Fibroblast of pulmonary artery (primary cell): Measurements from ENCODE around the gene KHDRBS2.

Source experiments
- DNase-seq: peaks from one replicate; pipeline ENCODE4 v3.0.0-alpha.2; 2010; ENCODE audit warnings: low read depth
- H3K4me3 ChIP-seq: replicated peaks from 2 replicates; pipeline ENCODE4 v1.5.1; 2011; ENCODE audit warnings: low read depth, mild to moderate bottlenecking, control low read depth, low read length, moderate library complexity
- TF ChIP-seq, protein P1 (sequence below): IDR thresholded peaks from 2 replicates; pipeline ENCODE4 v1.5.1; 2011; ENCODE audit warnings: mild to moderate bottlenecking, control low read depth, low read length, inconsistent platforms; ENCODE audit errors: missing control alignments

Gene KHDRBS2

DNA sequence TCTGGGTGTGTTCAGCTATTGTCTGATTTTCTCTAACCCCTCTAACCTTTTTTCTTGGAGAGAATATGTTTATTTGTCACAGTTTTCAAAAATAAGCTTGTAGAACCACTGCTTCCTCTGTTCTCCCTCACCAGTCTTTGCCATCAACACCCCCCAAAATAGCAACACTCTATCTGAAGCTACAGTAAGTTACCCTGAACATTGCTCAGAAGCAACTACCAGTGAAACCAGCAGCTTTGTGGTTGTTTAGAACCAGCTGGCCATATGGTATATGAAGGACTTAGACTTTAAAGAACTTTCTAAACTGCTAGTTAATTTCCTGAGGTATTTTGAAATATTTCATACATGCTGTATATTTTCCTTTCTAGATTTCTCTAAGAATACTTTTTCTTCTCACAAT lies 242.9 kb downstream of the KHDRBS2 start:
- DNase-seq: no peak
- no peak overlapping the region for H3K4me3 ChIP-seq
- TF ChIP-seq, protein P1, sequence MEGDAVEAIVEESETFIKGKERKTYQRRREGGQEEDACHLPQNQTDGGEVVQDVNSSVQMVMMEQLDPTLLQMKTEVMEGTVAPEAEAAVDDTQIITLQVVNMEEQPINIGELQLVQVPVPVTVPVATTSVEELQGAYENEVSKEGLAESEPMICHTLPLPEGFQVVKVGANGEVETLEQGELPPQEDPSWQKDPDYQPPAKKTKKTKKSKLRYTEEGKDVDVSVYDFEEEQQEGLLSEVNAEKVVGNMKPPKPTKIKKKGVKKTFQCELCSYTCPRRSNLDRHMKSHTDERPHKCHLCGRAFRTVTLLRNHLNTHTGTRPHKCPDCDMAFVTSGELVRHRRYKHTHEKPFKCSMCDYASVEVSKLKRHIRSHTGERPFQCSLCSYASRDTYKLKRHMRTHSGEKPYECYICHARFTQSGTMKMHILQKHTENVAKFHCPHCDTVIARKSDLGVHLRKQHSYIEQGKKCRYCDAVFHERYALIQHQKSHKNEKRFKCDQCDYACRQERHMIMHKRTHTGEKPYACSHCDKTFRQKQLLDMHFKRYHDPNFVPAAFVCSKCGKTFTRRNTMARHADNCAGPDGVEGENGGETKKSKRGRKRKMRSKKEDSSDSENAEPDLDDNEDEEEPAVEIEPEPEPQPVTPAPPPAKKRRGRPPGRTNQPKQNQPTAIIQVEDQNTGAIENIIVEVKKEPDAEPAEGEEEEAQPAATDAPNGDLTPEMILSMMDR: no peak

DNA sequence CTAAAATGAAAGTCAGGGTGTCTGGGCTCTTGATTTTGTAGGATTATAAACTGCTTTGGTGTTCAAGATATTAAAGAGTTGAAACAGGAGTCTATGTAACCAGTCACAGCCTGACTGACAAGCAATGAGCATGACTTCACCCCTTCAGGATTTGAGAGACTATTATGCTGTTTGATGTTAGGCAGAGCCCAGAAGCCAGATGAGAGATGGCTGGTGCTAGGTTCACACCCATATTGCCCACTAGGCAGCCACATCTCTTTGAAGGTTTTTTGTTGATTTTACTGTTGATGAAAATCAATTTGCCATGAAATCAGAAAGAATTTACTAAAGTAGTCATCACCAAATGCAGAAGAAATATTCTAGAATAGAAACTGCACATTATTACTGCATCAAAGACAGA lies 243.6 kb downstream of the KHDRBS2 start:
- TF ChIP-seq, protein P1: no peak
- DNase-seq: no peak
- no peak overlapping the region for H3K4me3 ChIP-seq

DNA sequence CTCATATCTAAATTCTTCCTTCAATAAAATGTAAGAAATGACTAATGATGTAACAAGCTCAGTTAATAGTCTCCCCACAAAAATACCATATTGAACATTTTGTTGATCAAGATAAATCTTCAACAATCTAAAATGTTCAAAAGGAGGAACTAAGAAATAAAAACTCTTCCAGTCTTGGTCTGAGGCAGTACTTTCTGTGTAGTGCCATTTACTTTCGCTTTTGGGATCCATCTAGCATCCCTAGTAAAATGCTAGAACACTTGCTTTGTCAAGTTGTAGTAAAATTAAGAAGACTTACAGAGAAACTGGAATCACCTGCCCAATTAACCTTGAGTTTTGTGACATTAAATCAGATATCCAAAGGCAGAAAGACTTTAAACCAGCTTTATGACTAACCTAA lies 246.4 kb downstream of the KHDRBS2 start:
- no peak for DNase-seq
- TF ChIP-seq, protein P1: no peak

DNA sequence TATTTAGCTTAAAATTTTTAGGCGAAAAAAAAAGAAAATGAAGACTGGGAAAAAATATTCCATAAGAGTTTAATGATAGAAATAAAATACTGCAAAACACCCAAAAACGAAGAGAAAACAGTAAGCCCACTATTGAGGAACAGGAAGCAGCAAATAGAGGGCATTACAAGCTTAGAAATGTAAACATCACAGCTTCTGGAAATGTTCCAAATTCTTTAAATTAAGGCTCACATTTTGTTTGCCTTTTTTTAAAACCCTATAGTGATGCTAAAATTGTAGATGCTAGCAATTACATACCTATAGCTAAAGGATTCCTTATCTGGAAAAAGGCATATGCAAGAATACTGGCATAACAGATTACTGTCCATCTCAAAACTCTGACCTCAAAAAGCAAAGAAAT lies 248.6 kb downstream of the KHDRBS2 start:
- TF ChIP-seq, protein P1: no peak
- H3K4me3 ChIP-seq: no peak overlapping the region
- DNase-seq: no peak

More for the DNA sequence above, 246.4 kb downstream of the KHDRBS2 start:
- H3K4me3 ChIP-seq: no peak overlapping the region

DNA sequence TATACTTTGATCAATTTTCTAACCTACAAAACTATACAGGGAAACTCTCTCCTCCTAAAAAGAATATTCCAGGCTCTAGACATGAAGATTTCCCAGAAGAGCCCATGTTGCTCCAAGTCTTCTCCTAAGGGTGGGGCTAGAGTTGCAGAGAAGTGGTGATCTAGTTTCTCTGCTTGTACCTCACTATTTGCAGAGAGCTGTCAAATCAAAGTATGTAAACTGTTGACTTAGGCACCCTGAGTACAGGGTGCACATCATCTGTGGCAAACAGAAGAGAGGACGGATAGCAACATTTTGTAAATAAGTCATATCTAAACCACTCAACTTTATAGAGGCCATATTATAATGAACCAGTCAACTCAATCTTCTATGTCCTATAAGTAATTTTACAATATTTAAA lies 250.1 kb downstream of the KHDRBS2 start:
- TF ChIP-seq, protein P1: no peak
- H3K4me3 ChIP-seq: no peak overlapping the region
- no peak for DNase-seq

DNA sequence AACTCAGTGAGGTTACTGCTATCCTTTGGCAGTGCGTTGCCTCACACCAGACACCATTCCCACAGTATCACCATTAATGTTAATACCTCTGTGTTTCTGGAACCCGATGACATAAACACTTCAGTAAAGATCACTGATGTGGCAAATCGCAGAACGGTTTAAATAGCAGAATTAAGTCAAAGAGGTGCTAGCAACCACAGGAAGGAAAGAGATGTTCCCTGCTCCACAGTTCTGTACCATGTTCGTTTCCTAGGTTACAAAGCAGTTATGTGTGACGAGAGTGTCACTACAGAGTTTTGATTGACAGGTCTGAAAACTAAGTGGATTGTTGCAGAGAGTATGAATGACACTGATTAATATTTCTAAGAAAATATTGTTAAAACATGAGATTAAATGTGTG lies 272.3 kb downstream of the KHDRBS2 start:
- no peak for DNase-seq
- no peak overlapping the region for H3K4me3 ChIP-seq
- TF ChIP-seq, protein P1: no peak

DNA sequence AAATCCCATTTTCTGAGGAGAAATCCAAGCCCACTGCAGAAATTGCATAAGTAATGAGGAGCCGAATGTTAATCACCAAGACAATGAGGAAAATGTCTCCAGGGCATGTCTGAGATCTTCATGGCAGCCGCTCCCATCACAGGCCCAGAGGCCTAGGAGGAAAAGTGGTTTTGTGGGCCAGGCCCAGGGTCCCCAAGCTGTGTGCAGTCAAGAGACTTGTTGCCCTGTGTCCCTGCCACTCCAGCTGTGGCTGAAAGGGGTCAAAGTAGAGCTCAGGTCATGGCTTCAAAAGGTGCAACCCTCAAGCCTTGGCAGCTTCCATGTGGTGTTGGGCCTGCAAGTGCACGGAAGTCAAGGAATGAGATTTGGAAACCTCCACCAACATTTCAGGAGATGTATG lies 276.6 kb downstream of the KHDRBS2 start:
- TF ChIP-seq, protein P1: no peak

More for the DNA sequence above, 276.6 kb downstream of the KHDRBS2 start:
- DNase-seq: no peak
- H3K4me3 ChIP-seq: no peak overlapping the region
